GM21423 (cell line): ENCODE measurements around the gene GRID2.

Source experiments
- ATAC-seq: cut with Tn5 transposase; IDR thresholded peaks from one replicate; pipeline ENCODE4 v1.9.1; 2021; ENCODE audit warnings: mild to moderate bottlenecking, moderate library complexity; ENCODE audit not compliant: unreplicated experiment

GRID2 gene

GRCh38 chr4:92520563-92520962 is 216.8 kb downstream of the GRID2 start:
- ATAC-seq = no peak

GRCh38 chr4:92521941-92522340 is 218.2 kb downstream of the GRID2 start:
- no peak for ATAC-seq

GRCh38 chr4:92522356-92522755 is 218.6 kb downstream of the GRID2 start:
- ATAC-seq = no peak

GRCh38 chr4:92524131-92524530 is 220.4 kb downstream of the GRID2 start:
- no peak for ATAC-seq

GRCh38 chr4:92528541-92528940 is 224.8 kb downstream of the GRID2 start:
- no peak for ATAC-seq

GRCh38 chr4:92529510-92529909 is 225.7 kb downstream of the GRID2 start:
- ATAC-seq = no peak

- no peak for ATAC-seq
These were observed 231.8 kb downstream of the GRID2 start for GRCh38 chr4:92535599-92535998.

GRCh38 chr4:92551616-92552015 is 247.8 kb downstream of the GRID2 start:
- no peak for ATAC-seq

- no peak for ATAC-seq
These were observed 262.5 kb downstream of the GRID2 start for GRCh38 chr4:92566269-92566668.

GRCh38 chr4:92580816-92581215 is 277.1 kb downstream of the GRID2 start:
- ATAC-seq = no peak

GRCh38 chr4:92599044-92599443 is 295.3 kb downstream of the GRID2 start:
- no peak for ATAC-seq

- no peak for ATAC-seq
These were observed 296.9 kb downstream of the GRID2 start for GRCh38 chr4:92600638-92601037.

GRCh38 chr4:92606227-92606626 is 302.5 kb downstream of the GRID2 start:
- ATAC-seq = no peak

GRCh38 chr4:92615049-92615448 is 311.3 kb downstream of the GRID2 start:
- ATAC-seq = no peak

GRCh38 chr4:92618968-92619367 is 315.2 kb downstream of the GRID2 start:
- no peak for ATAC-seq

- ATAC-seq = no peak
These were observed 325.5 kb downstream of the GRID2 start for GRCh38 chr4:92629302-92629701.

- ATAC-seq = no peak
These were observed 331.1 kb downstream of the GRID2 start for GRCh38 chr4:92634882-92635281.

- no peak for ATAC-seq
These were observed 332.5 kb downstream of the GRID2 start for GRCh38 chr4:92636038-92636806.

GRCh38 chr4:92641409-92641808 is 337.6 kb downstream of the GRID2 start:
- ATAC-seq = no peak

- no peak for ATAC-seq
These were observed 343.1 kb downstream of the GRID2 start for GRCh38 chr4:92646826-92647225.

- ATAC-seq = no peak
These were observed 347.8 kb downstream of the GRID2 start for GRCh38 chr4:92651536-92651935.

GRCh38 chr4:92654084-92654483 is 350.3 kb downstream of the GRID2 start:
- ATAC-seq = no peak

GRCh38 chr4:92657695-92658094 is 353.9 kb downstream of the GRID2 start:
- no peak for ATAC-seq
